ENCODE measurements around the gene MOSPD2. TPM values are rescaled to one million over a fixed set of nuclear protein-coding genes. Genes with fewer than 3 reads are reported as not detected.

Gene MOSPD2
- total RNA-seq, 2 experiments from 2014 or later, result 12.6 to 13.7 TPM

GRCh38 chrX:14919407-14919806 lies 46.2 kb downstream of the MOSPD2 start:
- ChIA-PET CTCF (interaction anchor here (0.9 kb wide), 1 partner anchor 8 kb away, joined by 3 read pairs; no protein-coding TSS in a partner anchor), POLR2A (no interaction called here)
- DNase-seq, result no peak
- Mint-ChIP-seq H3K4me1 (ENCODE audit: low read depth) (no peaks in the 10 kb centered on the region), H3K27me3 (no peaks in the 10 kb centered on the region), H3K36me3 (peaks cover 16% of the 10 kb centered on the region), H3K4me3 (no peak overlapping the region), H3K9me3 (no peaks in the 10 kb centered on the region), H3K27ac (no peak overlapping the region)
- intact Hi-C loops (cut with micrococcal nuclease), result no loop called here

- intact Hi-C loops (cut with micrococcal nuclease), result no loop called here
- ChIA-PET POLR2A (no interaction called here), CTCF (interaction anchor here (0.9 kb wide), 1 partner anchor 9 kb away, joined by 3 read pairs; no protein-coding TSS in a partner anchor)
- no peak overlapping the region for H3K27ac Mint-ChIP-seq
- no peaks in the 10 kb centered on the region for H3K27me3 Mint-ChIP-seq
- H3K4me1 Mint-ChIP-seq (ENCODE audit: low read depth), result no peaks in the 10 kb centered on the region
- no peak overlapping the region for H3K4me3 Mint-ChIP-seq
- H3K36me3 Mint-ChIP-seq, result peaks cover 16% of the 10 kb centered on the region
- no peaks in the 10 kb centered on the region for H3K9me3 Mint-ChIP-seq
- no peak for DNase-seq
These were observed 47.0 kb downstream of the MOSPD2 start for GRCh38 chrX:14920196-14920595.

GRCh38 chrX:14922437-14922836 lies 49.2 kb downstream of the MOSPD2 start:
- Mint-ChIP-seq H3K36me3 (peaks cover 9% of the 10 kb centered on the region), H3K4me3 (no peak overlapping the region), H3K9me3 (no peaks in the 10 kb centered on the region), H3K27me3 (no peaks in the 10 kb centered on the region), H3K4me1 (ENCODE audit: low read depth) (no peaks in the 10 kb centered on the region), H3K27ac (no peak overlapping the region)
- CTCF ChIA-PET, result no interaction called here
- no peak for DNase-seq
- intact Hi-C loops (cut with micrococcal nuclease), result no loop called here
- POLR2A ChIA-PET, result no interaction called here

- Mint-ChIP-seq H3K27ac (no peak overlapping the region), H3K4me1 (ENCODE audit: low read depth) (no peaks in the 10 kb centered on the region), H3K36me3 (peaks cover 2% of the 10 kb centered on the region), H3K4me3 (no peak overlapping the region), H3K9me3 (no peaks in the 10 kb centered on the region), H3K27me3 (no peaks in the 10 kb centered on the region)
- CTCF ChIA-PET, result no interaction called here
- no peak for DNase-seq
- POLR2A ChIA-PET, result no interaction called here
- intact Hi-C loops (cut with micrococcal nuclease), result no loop called here
These were observed 50.5 kb downstream of the MOSPD2 start for GRCh38 chrX:14923761-14924160.

- DNase-seq, result no peak
- ChIA-PET POLR2A (no interaction called here), CTCF (no interaction called here)
- H3K27me3 Mint-ChIP-seq, result no peaks in the 10 kb centered on the region
- no peak overlapping the region for H3K4me3 Mint-ChIP-seq
- H3K4me1 Mint-ChIP-seq (ENCODE audit: low read depth), result no peaks in the 10 kb centered on the region
- no peaks in the 10 kb centered on the region for H3K9me3 Mint-ChIP-seq
- H3K27ac Mint-ChIP-seq, result no peak overlapping the region
- intact Hi-C loops (cut with micrococcal nuclease), result no loop called here
- H3K36me3 Mint-ChIP-seq, result peaks cover 2% of the 10 kb centered on the region
These were observed 53.2 kb downstream of the MOSPD2 start for GRCh38 chrX:14926471-14926870.

GRCh38 chrX:14927401-14927800 lies 54.2 kb downstream of the MOSPD2 start:
- Mint-ChIP-seq H3K4me1 (ENCODE audit: low read depth) (no peaks in the 10 kb centered on the region), H3K36me3 (peaks cover under 1% of the 10 kb centered on the region)
- CTCF ChIA-PET, result no interaction called here

GRCh38 chrX:14930663-14931062 lies 57.4 kb downstream of the MOSPD2 start:
- POLR2A ChIA-PET, result no interaction called here
- no peaks in the 10 kb centered on the region for H3K36me3 Mint-ChIP-seq
- CTCF ChIA-PET, result no interaction called here
- no peaks in the 10 kb centered on the region for H3K9me3 Mint-ChIP-seq
- H3K27me3 Mint-ChIP-seq, result no peaks in the 10 kb centered on the region
- H3K27ac Mint-ChIP-seq, result no peak overlapping the region
- DNase-seq, result no peak
- intact Hi-C loops (cut with micrococcal nuclease), result no loop called here
- no peaks in the 10 kb centered on the region for H3K4me1 Mint-ChIP-seq (ENCODE audit: low read depth)
- no peak overlapping the region for H3K4me3 Mint-ChIP-seq

More at GRCh38 chrX:14927401-14927800, 54.2 kb downstream of the MOSPD2 start:
- Mint-ChIP-seq H3K4me3 (no peak overlapping the region), H3K27me3 (no peaks in the 10 kb centered on the region), H3K27ac (no peak overlapping the region), H3K9me3 (no peaks in the 10 kb centered on the region)
- POLR2A ChIA-PET, result no interaction called here
- no peak for DNase-seq
- intact Hi-C loops (cut with micrococcal nuclease), result no loop called here

GRCh38 chrX:14932136-14932535 lies 58.9 kb downstream of the MOSPD2 start:
- POLR2A ChIA-PET, result no interaction called here
- H3K9me3 Mint-ChIP-seq, result no peaks in the 10 kb centered on the region

GRCh38 chrX:14934423-14934822 lies 61.2 kb downstream of the MOSPD2 start:
- H3K27ac Mint-ChIP-seq, result no peak overlapping the region
- POLR2A ChIA-PET, result no interaction called here
- CTCF ChIA-PET, result interaction anchor here (0.5 kb wide), 1 partner anchor 209 kb away, joined by 3 read pairs; no protein-coding TSS in a partner anchor

More at GRCh38 chrX:14932136-14932535, 58.9 kb downstream of the MOSPD2 start:
- no peaks in the 10 kb centered on the region for H3K27me3 Mint-ChIP-seq
- intact Hi-C loops (cut with micrococcal nuclease), result no loop called here
- no peak overlapping the region for H3K4me3 Mint-ChIP-seq
- H3K36me3 Mint-ChIP-seq, result no peaks in the 10 kb centered on the region
- H3K27ac Mint-ChIP-seq, result no peak overlapping the region
- DNase-seq, result no peak
- no peaks in the 10 kb centered on the region for H3K4me1 Mint-ChIP-seq (ENCODE audit: low read depth)
- CTCF ChIA-PET, result no interaction called here

GRCh38 chrX:14936561-14936960 lies 63.3 kb downstream of the MOSPD2 start:
- ChIA-PET POLR2A (no interaction called here), CTCF (no interaction called here)
- Mint-ChIP-seq H3K4me1 (ENCODE audit: low read depth) (no peaks in the 10 kb centered on the region), H3K27me3 (no peaks in the 10 kb centered on the region), H3K9me3 (no peaks in the 10 kb centered on the region), H3K36me3 (no peaks in the 10 kb centered on the region), H3K27ac (no peak overlapping the region), H3K4me3 (no peak overlapping the region)
- intact Hi-C loops (cut with micrococcal nuclease), result no loop called here
- DNase-seq, result no peak

More at GRCh38 chrX:14934423-14934822, 61.2 kb downstream of the MOSPD2 start:
- Mint-ChIP-seq H3K4me1 (ENCODE audit: low read depth) (no peaks in the 10 kb centered on the region), H3K4me3 (no peak overlapping the region), H3K36me3 (no peaks in the 10 kb centered on the region), H3K27me3 (no peaks in the 10 kb centered on the region), H3K9me3 (no peaks in the 10 kb centered on the region)
- intact Hi-C loops (cut with micrococcal nuclease), result no loop called here
- DNase-seq, result no peak

GRCh38 chrX:14939644-14940043 lies 66.4 kb downstream of the MOSPD2 start:
- Mint-ChIP-seq H3K27ac (no peak overlapping the region), H3K4me3 (no peak overlapping the region), H3K9me3 (no peaks in the 10 kb centered on the region), H3K4me1 (ENCODE audit: low read depth) (no peaks in the 10 kb centered on the region), H3K36me3 (no peaks in the 10 kb centered on the region), H3K27me3 (no peaks in the 10 kb centered on the region)
- intact Hi-C loops (cut with micrococcal nuclease), result no loop called here
- no peak for DNase-seq
- ChIA-PET CTCF (no interaction called here), POLR2A (no interaction called here)

GRCh38 chrX:14941301-14941700 lies 68.1 kb downstream of the MOSPD2 start:
- Mint-ChIP-seq H3K4me1 (ENCODE audit: low read depth) (no peaks in the 10 kb centered on the region), H3K27ac (no peak overlapping the region), H3K4me3 (no peak overlapping the region), H3K36me3 (no peaks in the 10 kb centered on the region), H3K9me3 (no peaks in the 10 kb centered on the region), H3K27me3 (no peaks in the 10 kb centered on the region)
- POLR2A ChIA-PET, result no interaction called here
- no peak for DNase-seq
- intact Hi-C loops (cut with micrococcal nuclease), result no loop called here
- CTCF ChIA-PET, result no interaction called here

GRCh38 chrX:14942341-14942740 lies 69.1 kb downstream of the MOSPD2 start:
- Mint-ChIP-seq H3K4me3 (no peak overlapping the region), H3K9me3 (no peaks in the 10 kb centered on the region), H3K4me1 (ENCODE audit: low read depth) (no peaks in the 10 kb centered on the region), H3K27ac (no peak overlapping the region), H3K36me3 (no peaks in the 10 kb centered on the region), H3K27me3 (no peaks in the 10 kb centered on the region)
- ChIA-PET POLR2A (no interaction called here), CTCF (no interaction called here)
- DNase-seq, result no peak
- intact Hi-C loops (cut with micrococcal nuclease), result no loop called here

- Mint-ChIP-seq H3K4me1 (ENCODE audit: low read depth) (no peaks in the 10 kb centered on the region), H3K4me3 (no peak overlapping the region), H3K36me3 (no peaks in the 10 kb centered on the region), H3K9me3 (no peaks in the 10 kb centered on the region), H3K27me3 (no peaks in the 10 kb centered on the region), H3K27ac (no peak overlapping the region)
- CTCF ChIA-PET, result no interaction called here
- DNase-seq, result no peak
- intact Hi-C loops (cut with micrococcal nuclease), result no loop called here
- POLR2A ChIA-PET, result no interaction called here
These were observed 70.7 kb downstream of the MOSPD2 start for GRCh38 chrX:14943962-14944361.
